BLaER1 (cell line): ENCODE data around the gene CCDC30.

Experiments
- H3K27ac ChIP-seq: shearing (Covaris generic); formaldehyde crosslinking; 2 replicates; pipeline ENCODE4 v1.8.1; 2022
- H3K27me3 ChIP-seq: shearing (Covaris generic); formaldehyde crosslinking; 2 replicates; pipeline ENCODE4 v1.8.1; 2022
- H3K36me3 ChIP-seq: shearing (Covaris generic); formaldehyde crosslinking; 2 replicates; pipeline ENCODE4 v1.8.1; 2022
- H3K4me1 ChIP-seq: shearing (Covaris generic); formaldehyde crosslinking; 2 replicates; pipeline ENCODE4 v1.8.1; 2022
- H3K4me2 ChIP-seq: shearing (Covaris generic); formaldehyde crosslinking; 2 replicates; pipeline ENCODE4 v1.8.1; 2022
- H3K4me3 ChIP-seq: shearing (Covaris generic); formaldehyde crosslinking; 2 replicates; pipeline ENCODE4 v1.8.1; 2022
- H3K9ac ChIP-seq: shearing (Covaris generic); formaldehyde crosslinking; 2 replicates; pipeline ENCODE4 v1.8.1; 2022
- H3K9me3 ChIP-seq: shearing (Covaris generic); formaldehyde crosslinking; 2 replicates; pipeline ENCODE4 v1.8.1; 2022
- H4K20me1 ChIP-seq: shearing (Covaris generic); formaldehyde crosslinking; 2 replicates; pipeline ENCODE4 v1.8.1; 2022
- Cebpa-rat ChIP-seq: shearing (Covaris generic); IDR thresholded peaks from 2 replicates; pipeline ENCODE4 v1.8.1; 2022

CCDC30 gene

GRCh38 chr1:42423681-42424080 lies 39.4 kb upstream of the CCDC30 start:
- no peak for TF ChIP-seq Cebpa-rat
- Histone ChIP-seq H4K20me1 (no peaks in the 10 kb centered on the region), H3K9me3 (no peaks in the 10 kb centered on the region), H3K4me3 (no peak overlapping the region), H3K27ac (no peak overlapping the region), H3K9ac (no peak overlapping the region), H3K27me3 (no peaks in the 10 kb centered on the region), H3K4me1 (peaks cover 6% of the 10 kb centered on the region; the same call in 1 of the 2 replicates), H3K36me3 (no peaks in the 10 kb centered on the region), H3K4me2 (no peak overlapping the region)

GRCh38 chr1:42424201-42424600 lies 38.9 kb upstream of the CCDC30 start:
- Histone ChIP-seq H3K27ac (no peak overlapping the region), H3K9ac (no peak overlapping the region), H3K4me3 (no peak overlapping the region), H4K20me1 (no peaks in the 10 kb centered on the region), H3K9me3 (no peaks in the 10 kb centered on the region), H3K36me3 (no peaks in the 10 kb centered on the region), H3K4me1 (peaks cover 6% of the 10 kb centered on the region; the same call in 1 of the 2 replicates), H3K4me2 (no peak overlapping the region), H3K27me3 (no peaks in the 10 kb centered on the region)
- TF ChIP-seq Cebpa-rat: no peak

GRCh38 chr1:42427240-42427639 lies 35.8 kb upstream of the CCDC30 start:
- H3K27ac ChIP-seq: no peak overlapping the region
- H4K20me1 ChIP-seq: no peaks in the 10 kb centered on the region
- no peaks in the 10 kb centered on the region for H3K9me3 ChIP-seq
- peaks cover 16% of the 10 kb centered on the region for H3K4me1 ChIP-seq
- TF ChIP-seq Cebpa-rat: no peak
- no peak overlapping the region for H3K9ac ChIP-seq
- H3K27me3 ChIP-seq: no peaks in the 10 kb centered on the region
- no peaks in the 10 kb centered on the region for H3K36me3 ChIP-seq
- no peak overlapping the region for H3K4me3 ChIP-seq
- H3K4me2 ChIP-seq: no peak overlapping the region

- Histone ChIP-seq H3K4me1 (peaks cover 10% of the 10 kb centered on the region), H3K9me3 (no peaks in the 10 kb centered on the region), H3K36me3 (no peaks in the 10 kb centered on the region), H3K9ac (no peak overlapping the region), H3K27ac (no peak overlapping the region), H3K27me3 (no peaks in the 10 kb centered on the region), H4K20me1 (no peaks in the 10 kb centered on the region), H3K4me3 (no peak overlapping the region), H3K4me2 (no peak overlapping the region)
- TF ChIP-seq Cebpa-rat: no peak
Observed at GRCh38 chr1:42429603-42430002, 33.5 kb upstream of the CCDC30 start.

GRCh38 chr1:42430286-42431135 lies 32.6 kb upstream of the CCDC30 start:
- Histone ChIP-seq H3K9me3 (no peaks in the 10 kb centered on the region), H3K36me3 (no peaks in the 10 kb centered on the region), H3K27me3 (no peaks in the 10 kb centered on the region), H3K4me3 (no peak overlapping the region), H3K4me2 (peak overlapping the region; percentile 55), H3K4me1 (peaks cover 10% of the 10 kb centered on the region), H3K27ac (no peak overlapping the region), H3K9ac (no peak overlapping the region), H4K20me1 (no peaks in the 10 kb centered on the region)
- TF ChIP-seq Cebpa-rat: no peak

- Histone ChIP-seq H3K4me3 (no peak overlapping the region), H3K4me1 (peaks cover 10% of the 10 kb centered on the region), H3K27me3 (no peaks in the 10 kb centered on the region), H4K20me1 (no peaks in the 10 kb centered on the region), H3K36me3 (no peaks in the 10 kb centered on the region), H3K27ac (no peak overlapping the region), H3K9me3 (no peaks in the 10 kb centered on the region), H3K9ac (no peak overlapping the region), H3K4me2 (no peak overlapping the region)
- no peak for TF ChIP-seq Cebpa-rat
Observed at GRCh38 chr1:42431514-42431913, 31.6 kb upstream of the CCDC30 start.

GRCh38 chr1:42432714-42433113 lies 30.4 kb upstream of the CCDC30 start:
- no peaks in the 10 kb centered on the region for H3K27me3 ChIP-seq
- H3K9me3 ChIP-seq: no peaks in the 10 kb centered on the region
- H3K9ac ChIP-seq: no peak overlapping the region
- no peak for TF ChIP-seq Cebpa-rat
- peaks cover 10% of the 10 kb centered on the region for H3K4me1 ChIP-seq
- H3K4me3 ChIP-seq: no peak overlapping the region
- no peak overlapping the region for H3K4me2 ChIP-seq
- H3K27ac ChIP-seq: no peak overlapping the region
- H4K20me1 ChIP-seq: no peaks in the 10 kb centered on the region
- H3K36me3 ChIP-seq: no peaks in the 10 kb centered on the region

- H4K20me1 ChIP-seq: no peaks in the 10 kb centered on the region
- no peak for TF ChIP-seq Cebpa-rat
- no peaks in the 10 kb centered on the region for H3K27me3 ChIP-seq
- no peak overlapping the region for H3K9ac ChIP-seq
- peaks cover 10% of the 10 kb centered on the region for H3K4me1 ChIP-seq
- no peaks in the 10 kb centered on the region for H3K9me3 ChIP-seq
- no peak overlapping the region for H3K4me3 ChIP-seq
- H3K27ac ChIP-seq: no peak overlapping the region
- no peak overlapping the region for H3K4me2 ChIP-seq
- no peaks in the 10 kb centered on the region for H3K36me3 ChIP-seq
Observed at GRCh38 chr1:42433369-42433768, 29.7 kb upstream of the CCDC30 start.

GRCh38 chr1:42434340-42434739 lies 28.7 kb upstream of the CCDC30 start:
- no peaks in the 10 kb centered on the region for H3K27me3 ChIP-seq
- no peak overlapping the region for H3K4me2 ChIP-seq
- H3K36me3 ChIP-seq: no peaks in the 10 kb centered on the region
- no peak overlapping the region for H3K4me3 ChIP-seq
- TF ChIP-seq Cebpa-rat: no peak
- H3K9me3 ChIP-seq: no peaks in the 10 kb centered on the region
- H3K9ac ChIP-seq: no peak overlapping the region
- H3K27ac ChIP-seq: no peak overlapping the region
- H4K20me1 ChIP-seq: no peaks in the 10 kb centered on the region
- H3K4me1 ChIP-seq: peaks cover 10% of the 10 kb centered on the region

- no peaks in the 10 kb centered on the region for H3K36me3 ChIP-seq
- TF ChIP-seq Cebpa-rat: no peak
- no peaks in the 10 kb centered on the region for H4K20me1 ChIP-seq
- no peaks in the 10 kb centered on the region for H3K9me3 ChIP-seq
- no peak overlapping the region for H3K4me3 ChIP-seq
- no peak overlapping the region for H3K4me2 ChIP-seq
- no peak overlapping the region for H3K27ac ChIP-seq
- H3K4me1 ChIP-seq: no peaks in the 10 kb centered on the region
- no peak overlapping the region for H3K9ac ChIP-seq
- H3K27me3 ChIP-seq: no peaks in the 10 kb centered on the region
Observed at GRCh38 chr1:42439940-42440339, 23.1 kb upstream of the CCDC30 start.
